ENCODE results near the gene AFAP1L2.

Gene AFAP1L2

DNA sequence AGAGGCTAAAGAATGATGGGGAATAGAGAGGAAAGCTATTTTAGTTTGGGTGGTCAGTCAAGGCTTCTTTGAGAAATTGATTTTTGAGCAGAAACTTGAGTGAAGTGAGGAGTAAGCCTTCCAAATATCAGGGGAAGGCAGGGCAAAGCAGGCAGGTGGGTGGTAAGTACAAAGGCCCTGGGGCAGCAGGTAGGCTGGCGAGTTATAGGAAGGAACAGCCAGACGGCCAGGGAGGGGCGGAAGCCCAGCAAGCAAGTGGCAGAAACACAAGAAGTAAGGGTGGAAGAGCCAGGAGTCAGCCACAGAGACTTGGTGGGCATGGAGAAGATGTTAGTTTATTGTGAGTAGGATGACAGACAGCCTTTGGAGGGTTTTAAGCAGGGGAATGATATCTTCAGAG, 130.4 kb downstream of the AFAP1L2 start:
- POLR2A ChIA-PET: no interaction called here
- no peak for DNase-seq (ENCODE audit: extremely low spot score)
- CTCF ChIA-PET: interaction anchor here (0.9 kb wide), 1 partner anchor 11 kb away, joined by 3 read pairs; no protein-coding TSS in a partner anchor
- TF ChIP-seq, protein P1, sequence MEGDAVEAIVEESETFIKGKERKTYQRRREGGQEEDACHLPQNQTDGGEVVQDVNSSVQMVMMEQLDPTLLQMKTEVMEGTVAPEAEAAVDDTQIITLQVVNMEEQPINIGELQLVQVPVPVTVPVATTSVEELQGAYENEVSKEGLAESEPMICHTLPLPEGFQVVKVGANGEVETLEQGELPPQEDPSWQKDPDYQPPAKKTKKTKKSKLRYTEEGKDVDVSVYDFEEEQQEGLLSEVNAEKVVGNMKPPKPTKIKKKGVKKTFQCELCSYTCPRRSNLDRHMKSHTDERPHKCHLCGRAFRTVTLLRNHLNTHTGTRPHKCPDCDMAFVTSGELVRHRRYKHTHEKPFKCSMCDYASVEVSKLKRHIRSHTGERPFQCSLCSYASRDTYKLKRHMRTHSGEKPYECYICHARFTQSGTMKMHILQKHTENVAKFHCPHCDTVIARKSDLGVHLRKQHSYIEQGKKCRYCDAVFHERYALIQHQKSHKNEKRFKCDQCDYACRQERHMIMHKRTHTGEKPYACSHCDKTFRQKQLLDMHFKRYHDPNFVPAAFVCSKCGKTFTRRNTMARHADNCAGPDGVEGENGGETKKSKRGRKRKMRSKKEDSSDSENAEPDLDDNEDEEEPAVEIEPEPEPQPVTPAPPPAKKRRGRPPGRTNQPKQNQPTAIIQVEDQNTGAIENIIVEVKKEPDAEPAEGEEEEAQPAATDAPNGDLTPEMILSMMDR (IDR thresholded peaks at IDR 0.05; ENCODE audit: control extremely low read depth, extremely low read depth, low read depth, missing control alignments): no peak

DNA sequence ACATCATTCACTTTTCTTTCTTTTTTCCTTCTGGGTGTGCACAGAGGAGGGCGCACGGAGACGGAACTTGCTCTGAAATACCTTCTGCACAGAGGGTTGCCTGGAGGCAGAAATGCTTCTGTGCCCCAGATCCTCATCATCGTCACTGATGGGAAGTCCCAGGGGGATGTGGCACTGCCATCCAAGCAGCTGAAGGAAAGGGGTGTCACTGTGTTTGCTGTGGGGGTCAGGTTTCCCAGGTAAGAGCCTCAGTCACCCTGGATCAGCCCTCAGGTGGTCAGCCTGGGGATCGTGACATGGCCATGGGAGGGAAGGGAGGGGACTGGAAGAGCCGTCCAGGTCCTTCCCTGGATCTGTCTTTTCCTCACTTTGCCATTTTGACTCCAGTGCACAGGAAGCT, 131.6 kb downstream of the AFAP1L2 start:
- TF ChIP-seq, protein P1 (IDR thresholded peaks at IDR 0.05; ENCODE audit: control extremely low read depth, extremely low read depth, low read depth, missing control alignments): no peak
- ChIA-PET CTCF (interaction anchor here (0.9 kb wide), 1 partner anchor 12 kb away, joined by 3 read pairs; no protein-coding TSS in a partner anchor), POLR2A (no interaction called here)
- DNase-seq (ENCODE audit: extremely low spot score): no peak

- CTCF ChIA-PET: interaction anchor here (1.9 kb wide), 1 partner anchor 15 kb away, joined by 5 read pairs; no protein-coding TSS in a partner anchor
- no peak for DNase-seq (ENCODE audit: extremely low spot score)
- TF ChIP-seq, protein P1 (IDR thresholded peaks at IDR 0.05; ENCODE audit: control extremely low read depth, extremely low read depth, low read depth, missing control alignments): no peak
- POLR2A ChIA-PET: no interaction called here
These were observed 132.5 kb downstream of the AFAP1L2 start for GRCh38 chr10:114271779-114272167.

GRCh38 chr10:114271075-114271778, 133.1 kb downstream of the AFAP1L2 start:
- TF ChIP-seq, protein P1 (IDR thresholded peaks at IDR 0.05; ENCODE audit: control extremely low read depth, extremely low read depth, low read depth, missing control alignments): no peak
- POLR2A ChIA-PET: no interaction called here
- no peak for DNase-seq (ENCODE audit: extremely low spot score)
- CTCF ChIA-PET: interaction anchor here (1.3 to 1.9 kb wide), 3 partner anchors 15 to 33 kb away, joined by 3 to 7 read pairs (median 5); no protein-coding TSS in a partner anchor

GRCh38 chr10:114266521-114266920, 137.8 kb downstream of the AFAP1L2 start:
- CTCF ChIA-PET: no interaction called here
- POLR2A ChIA-PET: no interaction called here
- DNase-seq (ENCODE audit: extremely low spot score): no peak
- TF ChIP-seq, protein P1 (IDR thresholded peaks at IDR 0.05; ENCODE audit: control extremely low read depth, extremely low read depth, low read depth, missing control alignments): no peak

- POLR2A ChIA-PET: no interaction called here
- no peak for DNase-seq (ENCODE audit: extremely low spot score)
- TF ChIP-seq, protein P1 (IDR thresholded peaks at IDR 0.05; ENCODE audit: control extremely low read depth, extremely low read depth, low read depth, missing control alignments): no peak
- CTCF ChIA-PET: interaction anchor here (1.0 kb wide), 1 partner anchor 16 kb away, joined by 3 read pairs; no protein-coding TSS in a partner anchor
These were observed 138.8 kb downstream of the AFAP1L2 start for GRCh38 chr10:114265392-114266053.

Data from GM10248 (cell line).